Activated T-helper 2 cell treated with anti-CD3 and anti-CD28 coated beads, Interferon-gamma antibody, Interleukin-2, Interleukin-4, amounts not matched to agents 10 μg/mL and 5 μg/mL and 100 μg/mL, durations not matched to agents 14 hours and 24 hours and 36 hours (primary cell): Measurements from ENCODE around the gene ABCF3. TPM values are rescaled to one million over a fixed set of nuclear protein-coding genes. Genes with fewer than 3 reads are reported as not detected.

Experiments used
- DNase-seq: peaks from one replicate; pipeline ENCODE4 v3.0.0; 2021; ENCODE audit warnings: low spot score
- H3K27ac Mint-ChIP-seq: one replicate; pipeline ENCODE4 v1.8.0; 2021; ENCODE audit warnings: mixed read lengths
- H3K27me3 Mint-ChIP-seq: one replicate; pipeline ENCODE4 v1.8.0; 2021; ENCODE audit warnings: low read depth, mixed read lengths
- H3K36me3 Mint-ChIP-seq: one replicate; pipeline ENCODE4 v1.8.0; 2021; ENCODE audit warnings: low read depth, mixed read lengths
- H3K4me1 Mint-ChIP-seq: one replicate; pipeline ENCODE4 v1.8.0; 2021; ENCODE audit warnings: low read depth, mixed read lengths
- H3K4me3 Mint-ChIP-seq: one replicate; pipeline ENCODE4 v1.8.0; 2021; ENCODE audit warnings: low read depth, mild to moderate bottlenecking, moderate library complexity, mixed read lengths
- H3K9me3 Mint-ChIP-seq: one replicate; pipeline ENCODE4 v1.8.0; 2021; ENCODE audit warnings: mixed read lengths
- intact Hi-C: fragments of 100-400 bp; cut with micrococcal nuclease; formaldehyde crosslinking; loops from one replicate; pipeline ENCODE4 v1.15.1; 2023
- total RNA-seq: library from RNA; stranded (reverse); gene quantifications from 2 replicates; pipeline ENCODE4 v1.2.3, GENCODE V29; 2022

The ABCF3 gene
- total RNA-seq, 1 donor from 2014 or later = 68.2 TPM

- Mint-ChIP-seq H3K36me3 (no peaks in the 10 kb centered on the region), H3K4me1 (no peaks in the 10 kb centered on the region), H3K4me3 (no peak overlapping the region), H3K27ac (no peak overlapping the region), H3K27me3 (peaks cover under 1% of the 10 kb centered on the region), H3K9me3 (no peaks in the 10 kb centered on the region)
- no peak for DNase-seq
- intact Hi-C loops = no loop called here
These were observed 14.8 kb downstream of the ABCF3 start for GRCh38 chr3:184200825-184201224.

- intact Hi-C loops = no loop called here
- no peak overlapping the region for H3K27ac Mint-ChIP-seq
- peaks cover 8% of the 10 kb centered on the region for H3K27me3 Mint-ChIP-seq
- H3K4me3 Mint-ChIP-seq = no peak overlapping the region
- no peak for DNase-seq
- no peaks in the 10 kb centered on the region for H3K36me3 Mint-ChIP-seq
- H3K4me1 Mint-ChIP-seq = no peaks in the 10 kb centered on the region
- no peaks in the 10 kb centered on the region for H3K9me3 Mint-ChIP-seq
These were observed 17.5 kb downstream of the ABCF3 start for GRCh38 chr3:184203526-184203925.

GRCh38 chr3:184209146-184209923, 23.3 kb downstream of the ABCF3 start:
- no peak overlapping the region for H3K4me3 Mint-ChIP-seq

GRCh38 chr3:184211297-184211696, 25.3 kb downstream of the ABCF3 start:
- H3K4me1 Mint-ChIP-seq = no peaks in the 10 kb centered on the region
- H3K27me3 Mint-ChIP-seq = peaks cover 15% of the 10 kb centered on the region
- H3K4me3 Mint-ChIP-seq = no peak overlapping the region
- H3K9me3 Mint-ChIP-seq = no peaks in the 10 kb centered on the region
- intact Hi-C loops = no loop called here
- no peak for DNase-seq
- H3K27ac Mint-ChIP-seq = no peak overlapping the region
- H3K36me3 Mint-ChIP-seq = no peaks in the 10 kb centered on the region

More at GRCh38 chr3:184209146-184209923, 23.3 kb downstream of the ABCF3 start:
- intact Hi-C loops = no loop called here
- H3K27me3 Mint-ChIP-seq = peaks cover 14% of the 10 kb centered on the region
- no peak for DNase-seq
- H3K9me3 Mint-ChIP-seq = no peaks in the 10 kb centered on the region
- H3K27ac Mint-ChIP-seq = no peak overlapping the region
- no peaks in the 10 kb centered on the region for H3K4me1 Mint-ChIP-seq
- H3K36me3 Mint-ChIP-seq = no peaks in the 10 kb centered on the region

GRCh38 chr3:184211718-184212117, 25.7 kb downstream of the ABCF3 start:
- Mint-ChIP-seq H3K36me3 (no peaks in the 10 kb centered on the region), H3K27me3 (peaks cover 12% of the 10 kb centered on the region), H3K4me1 (no peaks in the 10 kb centered on the region), H3K4me3 (no peak overlapping the region), H3K27ac (no peak overlapping the region), H3K9me3 (no peaks in the 10 kb centered on the region)
- intact Hi-C loops = no loop called here
- no peak for DNase-seq

GRCh38 chr3:184218814-184219213, 32.8 kb downstream of the ABCF3 start:
- peaks cover 6% of the 10 kb centered on the region for H3K27me3 Mint-ChIP-seq
- no peaks in the 10 kb centered on the region for H3K4me1 Mint-ChIP-seq
- intact Hi-C loops = no loop called here
- H3K9me3 Mint-ChIP-seq = no peaks in the 10 kb centered on the region
- no peak for DNase-seq
- no peak overlapping the region for H3K4me3 Mint-ChIP-seq
- no peaks in the 10 kb centered on the region for H3K36me3 Mint-ChIP-seq
- no peak overlapping the region for H3K27ac Mint-ChIP-seq

DNA sequence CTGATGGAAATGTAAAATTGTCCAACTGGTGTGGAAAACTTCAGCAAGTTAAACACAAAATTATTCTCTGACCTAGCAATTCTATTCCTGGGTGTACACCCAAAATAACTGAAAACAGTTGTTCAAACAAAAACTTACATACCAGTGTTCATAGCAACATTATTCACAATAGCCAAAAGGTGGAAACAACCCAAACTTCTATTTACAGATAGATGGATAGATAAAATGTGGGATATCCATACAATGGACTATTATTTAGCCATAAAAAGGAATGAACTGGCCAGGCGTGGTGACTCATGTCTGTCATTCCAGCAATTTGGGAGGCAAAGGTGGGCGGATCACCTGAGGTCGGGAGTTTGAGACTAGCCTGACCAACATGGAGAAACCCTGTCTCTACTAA, 36.5 kb downstream of the ABCF3 start:
- no peaks in the 10 kb centered on the region for H3K4me1 Mint-ChIP-seq
- no peak overlapping the region for H3K4me3 Mint-ChIP-seq
- H3K9me3 Mint-ChIP-seq = no peaks in the 10 kb centered on the region
- intact Hi-C loops = no loop called here
- no peak overlapping the region for H3K27ac Mint-ChIP-seq
- no peaks in the 10 kb centered on the region for H3K36me3 Mint-ChIP-seq
- no peak for DNase-seq
- H3K27me3 Mint-ChIP-seq = peaks cover 18% of the 10 kb centered on the region

DNA sequence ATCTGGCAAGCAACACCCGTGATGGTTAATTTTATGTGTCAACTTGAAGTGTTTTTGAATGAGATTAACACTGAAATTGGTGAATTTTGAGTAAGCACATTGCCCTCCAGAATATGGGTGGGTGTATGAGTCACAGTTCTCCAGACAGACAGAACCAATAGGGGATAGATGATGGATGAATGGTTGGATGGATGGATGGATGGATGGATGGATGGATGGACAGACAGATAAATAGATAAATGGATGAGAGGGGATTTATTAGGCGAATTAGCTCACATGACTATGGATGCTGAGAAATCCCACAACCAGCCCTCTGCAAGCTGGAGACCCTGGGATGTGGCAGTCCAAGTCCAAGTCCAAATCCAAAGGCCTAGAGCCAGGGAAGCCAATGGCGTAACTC, 37.9 kb downstream of the ABCF3 start:
- intact Hi-C loops = no loop called here
- no peak overlapping the region for H3K27ac Mint-ChIP-seq
- H3K36me3 Mint-ChIP-seq = no peaks in the 10 kb centered on the region

DNA sequence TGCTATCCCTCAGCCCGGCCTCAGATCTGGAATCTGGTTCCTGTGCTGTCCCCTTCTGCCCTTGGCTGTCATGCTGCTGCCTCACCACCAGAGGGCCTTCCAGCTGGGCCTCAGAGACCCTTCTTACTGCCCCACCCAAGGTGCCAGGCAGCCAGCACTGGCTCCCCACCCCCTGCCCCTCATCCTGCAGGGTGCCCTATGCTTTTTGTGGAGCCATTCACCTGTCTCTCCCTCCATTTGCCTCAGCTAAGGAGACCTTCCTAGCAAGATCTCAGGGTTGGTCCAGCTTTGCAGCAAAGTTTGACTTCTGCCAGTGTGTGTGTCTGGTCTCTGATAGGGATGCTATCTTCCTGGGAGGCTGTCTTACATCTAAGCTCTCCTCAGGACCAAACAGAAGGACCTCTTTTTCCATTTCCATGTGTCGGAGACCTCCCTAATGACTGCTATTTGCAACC, 41.5 kb downstream of the ABCF3 start:
- H3K36me3 Mint-ChIP-seq = no peaks in the 10 kb centered on the region
- peak; percentile 26 for DNase-seq
- H3K4me1 Mint-ChIP-seq = peaks cover 6% of the 10 kb centered on the region
- intact Hi-C loops = loop anchor here (1.0 to 2.0 kb wide), 2 partner anchors 23 to 61 kb away; no protein-coding TSS in a partner anchor
- H3K9me3 Mint-ChIP-seq = no peaks in the 10 kb centered on the region
- no peak overlapping the region for H3K4me3 Mint-ChIP-seq
- H3K27me3 Mint-ChIP-seq = peaks cover 52% of the 10 kb centered on the region
- no peak overlapping the region for H3K27ac Mint-ChIP-seq

More for the DNA sequence above, 37.9 kb downstream of the ABCF3 start:
- no peak overlapping the region for H3K4me3 Mint-ChIP-seq
- H3K9me3 Mint-ChIP-seq = no peaks in the 10 kb centered on the region
- DNase-seq = no peak
- H3K27me3 Mint-ChIP-seq = peaks cover 32% of the 10 kb centered on the region
- H3K4me1 Mint-ChIP-seq = peaks cover 3% of the 10 kb centered on the region

- Mint-ChIP-seq H3K36me3 (no peaks in the 10 kb centered on the region), H3K4me3 (peak overlapping the region; percentile 61), H3K27me3 (peaks cover 55% of the 10 kb centered on the region), H3K9me3 (no peaks in the 10 kb centered on the region), H3K27ac (no peak overlapping the region), H3K4me1 (peaks cover 6% of the 10 kb centered on the region)
- no peak for DNase-seq
- intact Hi-C loops = no loop called here
These were observed 42.6 kb downstream of the ABCF3 start for GRCh38 chr3:184228376-184229137.

- intact Hi-C loops = no loop called here
- H3K4me3 Mint-ChIP-seq = peak within 1 kb of the TSS; percentile 61
These were observed 43.5 kb downstream of the ABCF3 start, which contains the start of gene VWA5B2 for GRCh38 chr3:184229394-184230080. VWA5B2 (plus strand) TSS chr3:184229585; CDS start chr3:184230529, 944 bp downstream.

GRCh38 chr3:184230081-184230602, 44.1 kb downstream of the ABCF3 start:
- no peaks in the 10 kb centered on the region for H3K36me3 Mint-ChIP-seq

More at GRCh38 chr3:184229394-184230080, 43.5 kb downstream of the ABCF3 start, which contains the start of gene VWA5B2:
- peak; percentile 54 for DNase-seq
- Mint-ChIP-seq H3K36me3 (no peaks in the 10 kb centered on the region), H3K4me1 (peaks cover 6% of the 10 kb centered on the region), H3K27me3 (peaks cover 53% of the 10 kb centered on the region), H3K27ac (no peak within 1 kb of the TSS), H3K9me3 (no peaks in the 10 kb centered on the region)

More at GRCh38 chr3:184230081-184230602, 44.1 kb downstream of the ABCF3 start:
- no peak for DNase-seq
- intact Hi-C loops = no loop called here
- Mint-ChIP-seq H3K27ac (no peak overlapping the region), H3K4me3 (no peak overlapping the region), H3K9me3 (no peaks in the 10 kb centered on the region), H3K4me1 (peaks cover 6% of the 10 kb centered on the region), H3K27me3 (peaks cover 52% of the 10 kb centered on the region)
